ENCODE results near the gene RAB4A.

Gene RAB4A

DNA sequence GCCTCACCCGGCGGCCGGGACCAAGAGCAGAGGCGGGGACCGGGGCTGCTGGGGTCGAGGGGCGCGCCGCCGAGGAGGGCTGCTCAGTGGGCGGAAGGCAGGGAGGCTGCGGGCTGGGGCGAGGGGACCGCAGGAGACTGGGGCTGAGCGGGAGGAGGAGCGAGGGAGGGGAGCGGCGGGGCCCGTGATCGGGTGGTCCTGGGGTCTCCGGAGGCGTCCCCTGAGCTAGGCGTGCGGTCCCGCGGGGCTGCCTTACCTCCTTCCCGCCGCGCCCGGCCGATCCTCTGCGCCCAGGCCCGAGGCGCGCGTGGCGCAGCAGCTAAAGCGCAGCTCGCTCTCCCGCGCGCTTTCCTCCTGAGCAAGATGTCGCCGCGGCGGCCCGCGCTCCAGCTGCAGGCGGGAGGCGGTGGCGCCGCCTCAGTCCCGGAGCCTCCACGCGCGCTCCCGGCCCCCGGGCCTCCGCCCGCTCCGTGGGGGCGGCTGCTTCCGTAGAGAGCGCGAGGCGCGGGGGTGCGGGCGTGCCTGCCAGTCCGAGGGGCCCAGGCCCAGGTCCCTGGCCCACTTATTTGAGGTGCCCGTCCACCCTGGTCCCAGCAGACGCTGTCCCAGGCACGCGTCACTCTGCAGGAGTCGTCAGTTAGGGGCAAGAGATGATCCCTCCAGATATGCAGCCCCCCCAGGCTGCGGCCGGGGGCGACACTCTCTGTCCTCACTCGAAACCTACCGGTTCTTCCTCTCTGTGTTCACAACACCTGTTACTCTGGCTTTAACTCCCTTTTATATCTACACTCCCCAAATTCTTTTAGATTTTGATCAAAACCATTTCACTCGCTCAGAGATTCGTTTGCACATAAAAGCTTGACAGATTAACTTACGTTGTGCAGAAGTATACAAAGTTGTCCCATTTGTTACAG lies 72.0 kb downstream of the RAB4A start, which contains the start of gene CCSAP:
Gene CCSAP, minus strand, starts transcription at position 392 of the 914 bp plus-strand sequence. CDS start 582 bp downstream, outside the sequence.
- TF ChIP-seq, protein P1, sequence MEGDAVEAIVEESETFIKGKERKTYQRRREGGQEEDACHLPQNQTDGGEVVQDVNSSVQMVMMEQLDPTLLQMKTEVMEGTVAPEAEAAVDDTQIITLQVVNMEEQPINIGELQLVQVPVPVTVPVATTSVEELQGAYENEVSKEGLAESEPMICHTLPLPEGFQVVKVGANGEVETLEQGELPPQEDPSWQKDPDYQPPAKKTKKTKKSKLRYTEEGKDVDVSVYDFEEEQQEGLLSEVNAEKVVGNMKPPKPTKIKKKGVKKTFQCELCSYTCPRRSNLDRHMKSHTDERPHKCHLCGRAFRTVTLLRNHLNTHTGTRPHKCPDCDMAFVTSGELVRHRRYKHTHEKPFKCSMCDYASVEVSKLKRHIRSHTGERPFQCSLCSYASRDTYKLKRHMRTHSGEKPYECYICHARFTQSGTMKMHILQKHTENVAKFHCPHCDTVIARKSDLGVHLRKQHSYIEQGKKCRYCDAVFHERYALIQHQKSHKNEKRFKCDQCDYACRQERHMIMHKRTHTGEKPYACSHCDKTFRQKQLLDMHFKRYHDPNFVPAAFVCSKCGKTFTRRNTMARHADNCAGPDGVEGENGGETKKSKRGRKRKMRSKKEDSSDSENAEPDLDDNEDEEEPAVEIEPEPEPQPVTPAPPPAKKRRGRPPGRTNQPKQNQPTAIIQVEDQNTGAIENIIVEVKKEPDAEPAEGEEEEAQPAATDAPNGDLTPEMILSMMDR (conservative IDR thresholded peaks at IDR 0.05; ENCODE audit: low read depth, low read length) = no peak
- H3K4me3 ChIP-seq (ENCODE audit: low read length) = peak within 1 kb of the TSS; percentile 71
- DNase-seq (ENCODE audit: low read depth) = no peak

DNA sequence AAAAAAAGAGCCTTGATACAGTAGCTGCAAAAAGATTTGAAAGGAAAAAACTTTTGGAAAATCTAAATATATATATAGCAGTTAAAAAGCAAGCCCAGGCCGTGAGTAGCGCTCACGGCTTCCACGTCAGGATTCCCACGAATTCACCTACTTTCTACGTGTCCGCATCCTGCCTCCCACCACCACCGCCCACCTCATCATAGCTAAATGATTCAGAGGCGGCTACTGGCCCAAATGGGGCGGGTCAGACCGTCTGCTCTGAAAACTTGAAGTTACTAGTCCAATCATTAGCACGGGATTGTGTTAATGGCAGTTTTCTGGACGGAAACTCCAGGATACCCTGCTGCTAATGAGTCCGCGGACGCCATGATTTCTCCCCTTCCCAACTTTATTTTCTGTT lies 73.2 kb downstream of the RAB4A start:
- H3K4me3 ChIP-seq (ENCODE audit: low read length) = no peak overlapping the region
- no peak for DNase-seq (ENCODE audit: low read depth)
- TF ChIP-seq, protein P1 (conservative IDR thresholded peaks at IDR 0.05; ENCODE audit: low read depth, low read length) = no peak

DNA sequence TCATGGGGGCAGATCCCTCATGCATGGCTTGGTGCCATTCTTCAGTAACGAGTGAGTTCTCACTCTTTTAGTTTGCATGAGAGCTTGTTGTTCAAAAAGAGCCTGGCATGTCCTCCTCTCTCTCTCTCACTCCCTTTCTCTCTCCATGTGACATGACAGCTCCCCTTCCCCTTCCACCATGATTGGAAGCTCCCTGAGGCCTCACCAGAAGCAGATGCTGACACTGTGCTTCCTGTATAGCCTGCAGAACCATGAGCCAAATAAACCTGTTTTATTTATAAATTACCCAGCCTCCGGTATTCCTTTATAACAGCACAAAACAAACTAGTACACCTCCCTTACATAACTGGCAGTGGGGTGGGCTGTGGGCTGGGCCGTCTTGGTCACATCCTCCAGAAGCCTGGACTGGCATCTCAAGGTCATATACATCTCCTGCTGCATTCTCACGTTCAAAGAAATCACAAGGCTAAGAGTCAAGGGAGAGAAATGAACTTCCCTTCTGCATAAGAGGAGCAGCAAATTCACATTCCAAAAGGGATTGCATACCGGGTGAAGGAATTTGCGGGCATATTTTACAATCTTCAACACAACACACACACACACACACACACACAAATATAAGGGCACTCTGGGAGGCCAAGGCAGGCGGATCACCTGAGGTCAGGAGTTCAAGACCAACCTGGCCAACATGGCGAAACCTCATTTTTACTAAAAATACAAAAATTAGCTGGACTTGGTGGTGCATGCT lies 74.2 kb downstream of the RAB4A start:
- DNase-seq (ENCODE audit: low read depth) = peak; percentile 78
- no peak overlapping the region for H3K4me3 ChIP-seq (ENCODE audit: low read length)
- TF ChIP-seq, protein P1 (conservative IDR thresholded peaks at IDR 0.05; ENCODE audit: low read depth, low read length) = no peak

DNA sequence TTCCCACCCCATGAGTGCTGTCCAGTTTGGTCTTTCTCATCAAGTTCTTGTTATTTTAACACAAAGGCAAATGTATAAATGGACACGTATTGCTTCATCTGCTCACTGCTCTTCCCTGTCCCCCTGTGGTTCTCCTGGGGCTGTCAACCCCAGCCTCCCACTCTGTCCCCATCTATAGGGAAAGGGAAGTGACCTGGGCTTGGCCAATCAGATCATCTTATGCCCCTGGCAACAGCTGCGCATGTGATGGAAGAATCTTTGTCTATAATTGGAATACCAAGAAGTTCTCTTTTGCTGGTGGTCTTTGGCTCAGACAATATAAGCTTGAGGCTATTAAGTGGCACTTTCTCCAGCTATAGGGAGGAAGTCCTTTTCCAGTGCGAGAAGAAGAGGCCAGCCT lies 76.6 kb downstream of the RAB4A start:
- TF ChIP-seq, protein P1 (conservative IDR thresholded peaks at IDR 0.05; ENCODE audit: low read depth, low read length) = no peak
- no peak for DNase-seq (ENCODE audit: low read depth)
- H3K4me3 ChIP-seq (ENCODE audit: low read length) = no peak overlapping the region

DNA sequence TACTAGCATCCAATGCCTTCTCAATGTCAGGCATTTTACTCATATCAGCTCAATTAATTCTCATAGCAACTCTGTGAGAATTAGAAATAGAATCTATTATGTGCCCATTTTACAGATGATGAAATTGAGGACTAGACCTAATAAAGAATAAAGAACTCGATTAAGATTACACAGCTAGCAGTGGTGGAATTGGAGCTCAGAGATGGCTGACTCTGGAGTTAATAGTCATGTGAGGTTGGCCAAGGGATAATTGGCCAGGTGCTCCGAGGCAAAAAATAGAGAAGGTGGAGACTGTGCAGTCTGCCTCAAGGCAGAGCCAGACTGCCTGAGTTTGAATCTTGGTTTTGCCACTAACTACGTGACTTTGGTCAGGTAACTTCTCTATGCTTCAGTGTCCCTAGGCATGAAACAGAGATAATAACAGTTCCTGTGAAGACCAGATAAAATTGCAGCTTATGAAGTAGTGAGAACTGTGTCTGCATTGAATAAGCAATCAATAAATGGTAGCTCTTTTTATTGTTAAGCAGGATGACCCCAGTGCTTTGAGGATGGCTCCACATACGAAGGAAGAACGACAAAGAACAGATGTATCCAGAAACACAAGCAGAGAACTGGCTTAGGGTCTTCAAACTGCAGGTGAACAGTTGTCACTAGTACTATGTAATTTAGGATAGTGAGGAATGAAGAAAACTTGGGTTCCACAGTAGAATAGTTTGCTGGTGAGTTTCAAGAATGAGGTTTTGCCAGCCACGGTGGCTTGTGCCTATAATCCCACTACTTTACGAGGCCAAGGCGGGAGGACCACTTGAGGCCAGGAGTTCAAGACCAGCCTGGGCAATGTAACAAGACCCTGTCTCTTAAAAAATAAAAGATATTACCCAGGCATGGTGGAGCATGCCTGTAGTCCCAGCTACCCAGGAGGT lies 78.8 kb downstream of the RAB4A start:
- H3K4me3 ChIP-seq (ENCODE audit: low read length) = no peak overlapping the region
- no peak for DNase-seq (ENCODE audit: low read depth)
- TF ChIP-seq, protein P1 (conservative IDR thresholded peaks at IDR 0.05; ENCODE audit: low read depth, low read length) = no peak

DNA sequence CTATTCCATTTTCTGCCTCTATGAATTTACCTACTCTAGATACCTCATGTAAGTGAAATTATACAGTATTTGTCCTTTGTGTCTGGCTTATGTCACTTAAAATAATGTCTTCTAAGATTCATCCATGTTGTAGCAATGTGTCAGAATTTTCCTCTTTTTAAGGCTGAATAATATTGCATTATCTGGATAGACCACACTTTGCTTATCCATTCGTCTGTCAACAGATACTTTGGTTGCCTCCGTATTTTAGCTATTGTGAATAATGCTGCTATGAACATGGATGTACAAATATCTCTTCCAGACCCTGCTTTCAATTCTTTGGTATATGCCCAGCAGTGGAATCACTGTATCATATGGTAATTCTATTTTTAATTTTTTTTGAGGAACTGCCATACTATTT lies 82.1 kb downstream of the RAB4A start:
- no peak for DNase-seq (ENCODE audit: low read depth)
- H3K4me3 ChIP-seq (ENCODE audit: low read length) = no peak overlapping the region
- TF ChIP-seq, protein P1 (conservative IDR thresholded peaks at IDR 0.05; ENCODE audit: low read depth, low read length) = no peak
